ENCODE data around the gene RNGTT.
A peak's percentile ranks its signal among the peaks of the same experiment; 100 is the strongest.
"Not testable (repeated sequence)": the region's sequence is repeated elsewhere in the genome, so short reads cannot be mapped to it uniquely, and the experiment has no call there.

Gene RNGTT

DNA sequence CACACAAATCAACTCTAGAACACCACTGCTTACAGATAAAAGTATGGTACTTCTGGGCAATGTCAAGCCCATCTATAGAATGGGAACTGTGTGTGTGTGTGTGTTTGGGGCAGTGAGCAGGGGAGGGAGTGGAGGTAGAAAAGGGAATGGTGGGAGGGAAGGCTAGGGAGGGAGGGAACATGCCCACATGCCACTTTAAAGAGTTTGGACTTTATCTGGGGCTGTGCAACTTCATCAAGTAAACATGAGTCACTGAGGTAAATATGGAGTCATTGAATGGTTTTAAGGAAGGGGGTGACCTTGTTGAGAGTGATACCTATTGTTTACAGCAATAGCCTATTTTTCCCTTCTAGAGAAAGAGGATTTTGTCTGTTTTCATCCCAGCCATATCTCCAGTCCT lies 22.5 kb upstream of the RNGTT start:
- DNase-seq (ENCODE audit: low read depth) = peak; percentile 24
- TF ChIP-seq, protein P1, sequence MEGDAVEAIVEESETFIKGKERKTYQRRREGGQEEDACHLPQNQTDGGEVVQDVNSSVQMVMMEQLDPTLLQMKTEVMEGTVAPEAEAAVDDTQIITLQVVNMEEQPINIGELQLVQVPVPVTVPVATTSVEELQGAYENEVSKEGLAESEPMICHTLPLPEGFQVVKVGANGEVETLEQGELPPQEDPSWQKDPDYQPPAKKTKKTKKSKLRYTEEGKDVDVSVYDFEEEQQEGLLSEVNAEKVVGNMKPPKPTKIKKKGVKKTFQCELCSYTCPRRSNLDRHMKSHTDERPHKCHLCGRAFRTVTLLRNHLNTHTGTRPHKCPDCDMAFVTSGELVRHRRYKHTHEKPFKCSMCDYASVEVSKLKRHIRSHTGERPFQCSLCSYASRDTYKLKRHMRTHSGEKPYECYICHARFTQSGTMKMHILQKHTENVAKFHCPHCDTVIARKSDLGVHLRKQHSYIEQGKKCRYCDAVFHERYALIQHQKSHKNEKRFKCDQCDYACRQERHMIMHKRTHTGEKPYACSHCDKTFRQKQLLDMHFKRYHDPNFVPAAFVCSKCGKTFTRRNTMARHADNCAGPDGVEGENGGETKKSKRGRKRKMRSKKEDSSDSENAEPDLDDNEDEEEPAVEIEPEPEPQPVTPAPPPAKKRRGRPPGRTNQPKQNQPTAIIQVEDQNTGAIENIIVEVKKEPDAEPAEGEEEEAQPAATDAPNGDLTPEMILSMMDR (IDR thresholded peaks at IDR 0.05; ENCODE audit: insufficient read depth, low read depth, low read length, missing control alignments) = no peak
- H3K4me3 ChIP-seq (ENCODE audit: low read length) = no peak overlapping the region

DNA sequence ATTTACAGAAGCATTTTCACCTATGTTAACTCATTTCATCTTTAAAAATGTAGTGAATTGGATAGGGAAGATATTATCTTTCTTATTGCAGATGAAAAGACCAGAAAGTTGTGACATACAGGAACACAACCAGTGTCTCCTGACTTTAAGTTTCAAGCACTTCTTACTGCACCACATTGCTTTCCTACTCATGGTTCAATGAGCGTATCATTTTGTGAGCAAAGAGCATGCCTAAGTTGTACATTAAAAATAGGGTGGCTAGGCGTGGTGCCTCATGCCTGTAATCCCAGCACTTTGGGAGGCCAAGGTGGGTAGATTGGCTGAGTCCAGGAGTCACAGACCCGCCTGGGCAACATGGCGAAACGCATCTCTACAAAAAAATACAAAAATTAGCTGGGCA lies 21.2 kb upstream of the RNGTT start:
- TF ChIP-seq, protein P1 (IDR thresholded peaks at IDR 0.05; ENCODE audit: insufficient read depth, low read depth, low read length, missing control alignments) = no peak
- no peak overlapping the region for H3K4me3 ChIP-seq (ENCODE audit: low read length)
- no peak for DNase-seq (ENCODE audit: low read depth)

DNA sequence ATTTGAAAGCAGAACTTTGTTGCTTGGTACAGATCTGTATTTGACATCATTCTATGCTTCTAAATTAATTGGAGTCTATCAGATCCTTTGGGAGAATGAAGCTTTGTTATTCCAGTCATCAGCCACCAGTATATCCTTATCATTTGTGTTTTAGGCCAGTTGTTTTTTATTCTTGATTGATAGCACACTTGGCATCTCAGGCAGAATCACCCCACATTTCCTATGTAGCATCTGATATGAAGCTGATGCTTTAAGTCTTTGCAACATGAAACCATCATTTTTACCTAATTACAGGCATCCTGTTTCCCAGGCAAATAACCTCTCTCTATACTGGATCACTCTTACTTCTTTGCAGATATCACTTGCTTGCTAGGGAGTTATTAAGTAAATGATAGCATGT lies 20.7 kb upstream of the RNGTT start:
- TF ChIP-seq, protein P1 (IDR thresholded peaks at IDR 0.05; ENCODE audit: insufficient read depth, low read depth, low read length, missing control alignments) = no peak
- no peak for DNase-seq (ENCODE audit: low read depth)
- H3K4me3 ChIP-seq (ENCODE audit: low read length) = no peak overlapping the region

DNA sequence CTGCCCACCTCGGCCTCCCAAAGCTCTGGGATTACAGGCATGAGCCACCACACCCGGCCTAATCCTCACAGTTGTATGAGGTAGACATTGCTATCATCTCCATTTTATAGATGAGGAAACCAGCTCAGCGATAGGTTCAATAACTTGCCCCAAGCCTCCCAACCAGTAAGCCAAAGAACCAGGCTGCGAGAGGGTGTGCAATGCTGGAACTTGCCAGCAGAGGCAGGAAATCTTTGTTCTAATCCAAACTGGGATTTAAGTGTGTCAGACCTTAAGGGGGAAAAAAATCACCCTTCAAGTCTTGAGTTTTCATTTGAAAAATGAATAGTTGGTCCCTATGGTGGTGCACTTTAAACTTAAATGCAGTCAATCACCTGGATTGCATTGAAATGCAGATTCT lies 20.1 kb upstream of the RNGTT start:
- DNase-seq (ENCODE audit: low read depth) = peak; percentile 63
- H3K4me3 ChIP-seq (ENCODE audit: low read length) = no peak overlapping the region
- TF ChIP-seq, protein P1 (IDR thresholded peaks at IDR 0.05; ENCODE audit: insufficient read depth, low read depth, low read length, missing control alignments) = peak; percentile 75

DNA sequence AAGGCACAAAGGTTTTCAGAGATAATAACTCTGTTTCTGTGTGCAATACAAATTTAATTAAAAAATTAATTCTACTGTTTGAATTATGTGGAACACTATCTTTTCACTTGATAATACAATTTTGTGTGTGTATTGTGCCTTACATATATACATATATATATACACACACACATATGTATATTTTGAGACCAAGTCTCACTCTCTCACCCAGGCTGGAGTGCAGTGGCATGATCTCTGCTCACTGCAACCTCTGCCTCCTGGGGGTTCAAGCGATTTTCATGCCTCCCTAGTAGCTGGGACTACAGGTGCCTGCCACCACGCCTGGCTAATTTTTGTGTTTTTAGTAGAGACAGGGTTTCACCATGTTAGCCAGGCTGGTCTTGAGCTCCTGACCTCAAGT lies 19.7 kb upstream of the RNGTT start:
- not testable (repeated sequence) for H3K4me3 ChIP-seq (ENCODE audit: low read length); DNase-seq (ENCODE audit: low read depth)

DNA sequence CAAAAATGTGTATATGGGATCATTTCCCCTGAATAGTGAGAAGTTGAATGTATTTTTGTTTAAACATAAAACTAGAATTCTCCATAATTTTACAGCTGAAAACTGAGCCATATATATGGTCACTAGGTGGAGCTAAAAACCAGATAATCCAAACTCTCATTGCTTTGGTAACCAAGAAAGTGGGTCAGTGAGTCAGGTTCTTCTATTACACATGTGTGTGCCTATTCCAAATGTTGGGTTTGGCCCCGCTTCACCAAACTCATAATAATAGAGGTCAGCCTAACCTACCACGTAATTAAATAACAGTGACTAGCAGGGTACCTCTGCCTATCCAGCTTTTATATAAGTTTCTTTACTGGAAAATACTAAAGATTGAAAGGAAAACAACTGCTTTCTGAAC lies 19.3 kb upstream of the RNGTT start:
- H3K4me3 ChIP-seq (ENCODE audit: low read length) = no peak overlapping the region
- peak; percentile 80 for DNase-seq (ENCODE audit: low read depth)
- TF ChIP-seq, protein P1 (IDR thresholded peaks at IDR 0.05; ENCODE audit: insufficient read depth, low read depth, low read length, missing control alignments) = peak; percentile 58

DNA sequence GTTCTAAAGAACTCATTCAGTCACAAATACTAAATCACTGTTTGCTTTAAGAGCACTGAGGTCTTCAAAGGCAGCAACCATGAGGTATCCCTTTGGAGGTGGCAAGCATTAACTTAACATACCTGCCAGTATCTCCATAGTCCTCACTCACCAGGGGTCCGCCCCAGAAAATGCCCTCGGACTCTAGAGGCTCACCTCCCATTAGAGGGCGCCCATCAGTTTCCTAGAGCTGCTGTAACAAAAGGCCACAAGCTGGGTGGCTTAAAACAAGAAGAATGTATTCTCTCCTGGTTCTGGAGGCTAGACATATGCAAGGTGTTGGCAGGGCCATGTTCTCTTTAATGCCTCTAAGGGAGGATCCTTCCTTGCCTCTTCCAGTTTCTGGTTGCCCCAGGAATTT lies 12.0 kb upstream of the RNGTT start:
- H3K4me3 ChIP-seq (ENCODE audit: low read length) = no peak overlapping the region
- no peak for DNase-seq (ENCODE audit: low read depth)
- TF ChIP-seq, protein P1 (IDR thresholded peaks at IDR 0.05; ENCODE audit: insufficient read depth, low read depth, low read length, missing control alignments) = no peak
